Measurements from ENCODE around the gene HPS1. TPM values are rescaled to one million over a fixed set of nuclear protein-coding genes. Genes with fewer than 3 reads are reported as not detected.

Gene HPS1
- polyA plus RNA-seq, 2 of the 4 experiments (the other 2 are of a cell fraction) = 25.1 to 28.2 TPM

- DNase-seq (ENCODE audit: low read depth in 1 of 2, low spot score in 1 of 2) = no peak
- no peak for FAIRE-seq
- no peak for ATAC-seq
- Histone ChIP-seq H3K9me3 (no peaks in the 10 kb centered on the region), H3K27ac (no peak overlapping the region), H3K4me1 (peaks cover under 1% of the 10 kb centered on the region), H3K4me2 (no peak overlapping the region), H3K4me3 (no peak overlapping the region)
- ChIA-PET CTCF (interaction anchor here (1.5 kb wide), 1 partner anchor 16 kb away, joined by 3 read pairs; no protein-coding TSS in a partner anchor), POLR2A (no interaction called here)
- no peak for TF ChIP-seq HOXB5 (CRISPR knock-in tag; IDR thresholded peaks at IDR 0.05)
- no peak for TF ChIP-seq JUNB (IDR thresholded peaks at IDR 0.05)
- TF ChIP-seq POLR2AphosphoS2 (conservative IDR thresholded peaks at IDR 0.05; ENCODE audit: low read length) = no peak
- TF ChIP-seq ZSCAN20 (CRISPR knock-in tag; IDR thresholded peaks at IDR 0.05) = no peak
- no peak for TF ChIP-seq BCL3 (IDR thresholded peaks at IDR 0.05)
- no peak for TF ChIP-seq EHMT2 (IDR thresholded peaks at IDR 0.05; ENCODE audit: low read depth)
- TF ChIP-seq JUN (IDR thresholded peaks at IDR 0.05) = no peak
- no peak for TF ChIP-seq CBX2 (IDR thresholded peaks at IDR 0.05; ENCODE audit: borderline replicate concordance, low read depth)
- no peak for TF ChIP-seq RCOR1 (IDR thresholded peaks at IDR 0.05; ENCODE audit: low read depth, low read length)
- TF ChIP-seq EHF (CRISPR knock-in tag; IDR thresholded peaks at IDR 0.05) = no peak
- WGBS (ENCODE audit: missing lambda C conversion rate) = 80% methylated on average over 7 of the region's 9 CpGs
These were observed 25.9 kb downstream of the HPS1 start for GRCh38 chr10:98420786-98421185.

GRCh38 chr10:98419469-98420261 lies 27.1 kb downstream of the HPS1 start:
- FAIRE-seq = no peak
- POLR2A ChIA-PET = no interaction called here

More at GRCh38 chr10:98419469-98420261, 27.1 kb downstream of the HPS1 start:
- no peak overlapping the region for H3K27ac ChIP-seq
- DNase-seq (ENCODE audit: low read depth in 1 of 2, low spot score in 1 of 2) = no peak
- no peaks in the 10 kb centered on the region for H3K9me3 ChIP-seq
- WGBS (ENCODE audit: missing lambda C conversion rate) = 88% methylated on average over 16 of the region's 17 CpGs
- peaks cover 8% of the 10 kb centered on the region for H3K4me1 ChIP-seq
- ATAC-seq = no peak
- no peak overlapping the region for H3K4me3 ChIP-seq
- CTCF ChIA-PET = interaction anchor here (1.5 kb wide), 1 partner anchor 17 kb away, joined by 3 read pairs; no protein-coding TSS in a partner anchor
- H3K4me2 ChIP-seq = no peak overlapping the region
- TF ChIP-seq ZNF302 (CRISPR knock-in tag; IDR thresholded peaks at IDR 0.05) = no peak
- TF ChIP-seq NPAS2 (CRISPR knock-in tag; IDR thresholded peaks at IDR 0.05; ENCODE audit: borderline replicate concordance) = no peak
- TF ChIP-seq SREBF2 (IDR thresholded peaks at IDR 0.05) = no peak
- no peak for TF ChIP-seq MAZ (IDR thresholded peaks at IDR 0.05; ENCODE audit: borderline replicate concordance, low read depth, low read length)
- TF ChIP-seq FOSL2 (IDR thresholded peaks at IDR 0.05) = no peak
- no peak for TF ChIP-seq FOSL2 (CRISPR knock-in tag; IDR thresholded peaks at IDR 0.05)
- TF ChIP-seq HDAC2 (IDR thresholded peaks at IDR 0.05) = no peak
- TF ChIP-seq JUN (IDR thresholded peaks at IDR 0.05) = no peak
- TF ChIP-seq HES2 (IDR thresholded peaks at IDR 0.05) = no peak
- no peak for TF ChIP-seq PBX3 (IDR thresholded peaks at IDR 0.05)
- TF ChIP-seq RARB (CRISPR knock-in tag; IDR thresholded peaks at IDR 0.05) = no peak
- TF ChIP-seq FOSB (CRISPR knock-in tag; IDR thresholded peaks at IDR 0.05) = no peak
- TF ChIP-seq USF2 (IDR thresholded peaks at IDR 0.05) = no peak
- no peak for TF ChIP-seq NFE2L2 (conservative IDR thresholded peaks at IDR 0.05; ENCODE audit: low read length)
- no peak for TF ChIP-seq ELK1 (IDR thresholded peaks at IDR 0.05; ENCODE audit: low read depth, low read length)

Measured in A549 (cell line).